SK-N-MC (cell line): ENCODE results near the gene PLCXD1.

Experiments
- EZH2 ChIP-seq: fragments of 200-600 bp; sonication (generic); IDR thresholded peaks from one replicate; pipeline ENCODE4 v1.6.1; 2017; ENCODE audit warnings: antibody characterized with exemption
- POLR2AphosphoS5 ChIP-seq: IDR thresholded peaks from 2 replicates; pipeline ENCODE4 v1.6.1; 2012; ENCODE audit warnings: mild to moderate bottlenecking, low read depth, low read length, borderline replicate concordance

DNA sequence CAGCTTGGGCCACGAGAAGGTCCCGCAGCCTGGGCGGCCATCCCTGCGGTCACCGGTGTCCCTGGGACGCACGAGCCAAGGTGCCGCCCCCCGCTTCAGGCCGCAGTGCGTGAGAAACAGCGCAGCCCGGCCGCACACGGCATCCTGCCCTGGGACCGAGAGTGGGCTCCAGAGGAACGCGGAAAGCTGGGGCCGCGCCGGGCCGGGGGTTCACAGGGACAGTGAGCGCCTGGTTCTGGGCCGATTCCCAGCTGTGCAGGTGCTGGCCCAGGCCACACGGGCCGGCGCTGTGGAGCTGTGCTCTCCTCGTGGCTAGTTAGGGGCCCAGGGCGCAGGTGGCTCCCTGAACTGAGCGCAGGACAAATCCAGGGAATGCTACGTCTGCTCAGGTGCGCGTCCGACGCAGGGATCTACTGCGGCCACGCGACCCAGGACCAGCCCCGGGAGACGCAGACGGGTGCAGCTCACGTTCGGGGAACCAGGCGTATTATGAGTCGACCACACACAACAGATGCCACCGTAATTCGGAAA is 63.3 kb downstream of the PLCXD1 start:
- TF ChIP-seq POLR2AphosphoS5 (no peak), EZH2 (no peak)
